ENCODE results near the gene BEAN1.
"Not testable (repeated sequence)": the region's sequence is repeated elsewhere in the genome, so short reads cannot be mapped to it uniquely, and the experiment has no call there.

BEAN1 gene

DNA sequence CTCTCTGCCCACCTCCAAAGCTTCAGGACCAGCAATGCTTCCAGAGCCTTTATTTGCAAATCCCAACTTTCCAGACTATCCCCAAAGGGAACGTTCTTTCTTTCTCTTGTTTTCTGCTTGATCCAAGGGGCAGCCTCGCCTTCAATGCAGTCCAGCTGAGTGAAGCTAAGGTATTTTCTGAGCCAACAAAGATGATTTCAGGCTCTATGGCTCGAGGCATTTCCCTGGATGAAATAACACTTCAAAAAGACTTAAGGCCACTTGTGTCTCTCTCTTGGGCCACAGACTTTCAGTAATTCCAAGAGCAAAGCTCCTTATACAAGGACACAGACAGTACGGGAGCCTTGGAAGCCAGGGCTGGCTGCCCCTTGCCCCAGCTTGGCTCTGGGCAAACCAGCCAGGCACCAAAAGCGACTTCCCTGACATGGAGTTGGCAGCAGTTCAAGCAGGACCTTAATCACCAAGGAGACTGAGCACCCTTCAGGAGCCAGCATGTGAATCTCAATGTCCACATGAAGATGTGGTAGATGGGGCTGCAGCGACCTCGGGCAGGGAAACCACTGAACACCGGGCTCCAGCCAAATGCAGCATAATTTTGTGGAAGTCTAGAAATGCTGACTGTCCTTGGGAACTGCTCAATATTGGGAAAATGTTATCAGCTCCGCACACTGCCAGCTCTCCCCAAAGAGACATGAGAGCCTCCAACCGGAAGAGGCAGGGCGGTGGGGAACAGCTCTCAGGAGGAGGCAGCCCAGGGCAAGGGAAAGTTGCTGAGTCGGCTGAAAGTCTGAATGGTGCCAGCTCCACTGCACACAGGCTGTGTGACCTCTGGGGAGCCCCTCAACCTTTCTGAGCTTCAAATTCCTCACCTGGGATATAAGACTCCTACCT is 83.9 kb downstream of the BEAN1 start:
- TF ChIP-seq, protein P1, sequence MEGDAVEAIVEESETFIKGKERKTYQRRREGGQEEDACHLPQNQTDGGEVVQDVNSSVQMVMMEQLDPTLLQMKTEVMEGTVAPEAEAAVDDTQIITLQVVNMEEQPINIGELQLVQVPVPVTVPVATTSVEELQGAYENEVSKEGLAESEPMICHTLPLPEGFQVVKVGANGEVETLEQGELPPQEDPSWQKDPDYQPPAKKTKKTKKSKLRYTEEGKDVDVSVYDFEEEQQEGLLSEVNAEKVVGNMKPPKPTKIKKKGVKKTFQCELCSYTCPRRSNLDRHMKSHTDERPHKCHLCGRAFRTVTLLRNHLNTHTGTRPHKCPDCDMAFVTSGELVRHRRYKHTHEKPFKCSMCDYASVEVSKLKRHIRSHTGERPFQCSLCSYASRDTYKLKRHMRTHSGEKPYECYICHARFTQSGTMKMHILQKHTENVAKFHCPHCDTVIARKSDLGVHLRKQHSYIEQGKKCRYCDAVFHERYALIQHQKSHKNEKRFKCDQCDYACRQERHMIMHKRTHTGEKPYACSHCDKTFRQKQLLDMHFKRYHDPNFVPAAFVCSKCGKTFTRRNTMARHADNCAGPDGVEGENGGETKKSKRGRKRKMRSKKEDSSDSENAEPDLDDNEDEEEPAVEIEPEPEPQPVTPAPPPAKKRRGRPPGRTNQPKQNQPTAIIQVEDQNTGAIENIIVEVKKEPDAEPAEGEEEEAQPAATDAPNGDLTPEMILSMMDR (IDR thresholded peaks at IDR 0.05): no peak

DNA sequence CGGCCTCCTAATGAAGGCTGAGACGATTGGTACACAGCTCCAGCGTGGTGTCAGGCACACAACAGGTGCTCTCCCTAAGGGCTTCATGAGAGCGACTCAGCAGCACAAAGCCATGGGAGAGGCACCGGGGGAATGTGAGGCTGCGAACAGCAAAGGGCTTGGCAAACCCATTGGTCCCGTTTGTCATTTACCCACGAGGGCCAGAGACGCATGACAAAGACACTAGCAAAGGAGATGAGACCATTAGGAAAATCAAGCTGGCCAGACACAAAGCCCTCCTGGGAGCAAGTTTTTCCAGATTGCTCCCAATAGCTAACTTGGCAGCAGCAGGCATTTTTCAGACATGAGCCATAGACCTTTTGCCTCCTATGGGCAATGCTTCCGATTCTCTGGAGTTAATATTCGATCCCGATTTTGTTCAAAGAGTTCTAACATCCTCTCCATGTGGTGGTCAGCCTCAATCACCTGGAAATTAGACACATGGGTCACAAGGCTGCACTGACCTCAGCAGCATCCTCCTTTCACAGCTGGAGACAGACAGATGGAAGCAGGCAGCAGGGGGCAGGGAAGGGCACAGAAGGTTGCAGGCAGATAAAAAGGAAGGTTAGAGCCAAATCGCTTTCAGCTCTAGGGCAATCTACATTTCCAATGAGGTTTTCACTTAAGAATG is 84.6 kb downstream of the BEAN1 start:
- H3K36me3 ChIP-seq (ENCODE audit: control insufficient read depth, insufficient read depth, low read length): no peaks in the 10 kb centered on the region
- H3K27ac ChIP-seq: peak overlapping the region; percentile 20
- no peak overlapping the region for H3K4me2 ChIP-seq (ENCODE audit: low read length)
- H2AFZ ChIP-seq: no peak overlapping the region
- H3K4me1 ChIP-seq: peaks cover 38% of the 10 kb centered on the region
- TF ChIP-seq, protein P1 (IDR thresholded peaks at IDR 0.05): no peak
- H3K9ac ChIP-seq: no peak overlapping the region
- H3K79me2 ChIP-seq: peaks cover 2% of the 10 kb centered on the region
- no peaks in the 10 kb centered on the region for H3K27me3 ChIP-seq (ENCODE audit: control insufficient read depth, insufficient read depth, low read length)
- H3K9me3 ChIP-seq (ENCODE audit: control insufficient read depth, low read length): no peaks in the 10 kb centered on the region
- H3K4me3 ChIP-seq (ENCODE audit: low read depth, low read length): no peak overlapping the region

More for the DNA sequence above, 83.9 kb downstream of the BEAN1 start:
- H2AFZ ChIP-seq: no peak overlapping the region
- H3K27me3 ChIP-seq (ENCODE audit: control insufficient read depth, insufficient read depth, low read length): no peaks in the 10 kb centered on the region
- H3K79me2 ChIP-seq: peaks cover 2% of the 10 kb centered on the region
- H3K36me3 ChIP-seq (ENCODE audit: control insufficient read depth, insufficient read depth, low read length): no peaks in the 10 kb centered on the region
- H3K9ac ChIP-seq: no peak overlapping the region
- H3K4me1 ChIP-seq: peaks cover 32% of the 10 kb centered on the region
- H3K27ac ChIP-seq: peak overlapping the region; percentile 6
- no peak overlapping the region for H3K4me3 ChIP-seq (ENCODE audit: low read depth, low read length)
- peak overlapping the region; percentile 5 for H3K4me2 ChIP-seq (ENCODE audit: low read length)
- no peaks in the 10 kb centered on the region for H3K9me3 ChIP-seq (ENCODE audit: control insufficient read depth, low read length)

DNA sequence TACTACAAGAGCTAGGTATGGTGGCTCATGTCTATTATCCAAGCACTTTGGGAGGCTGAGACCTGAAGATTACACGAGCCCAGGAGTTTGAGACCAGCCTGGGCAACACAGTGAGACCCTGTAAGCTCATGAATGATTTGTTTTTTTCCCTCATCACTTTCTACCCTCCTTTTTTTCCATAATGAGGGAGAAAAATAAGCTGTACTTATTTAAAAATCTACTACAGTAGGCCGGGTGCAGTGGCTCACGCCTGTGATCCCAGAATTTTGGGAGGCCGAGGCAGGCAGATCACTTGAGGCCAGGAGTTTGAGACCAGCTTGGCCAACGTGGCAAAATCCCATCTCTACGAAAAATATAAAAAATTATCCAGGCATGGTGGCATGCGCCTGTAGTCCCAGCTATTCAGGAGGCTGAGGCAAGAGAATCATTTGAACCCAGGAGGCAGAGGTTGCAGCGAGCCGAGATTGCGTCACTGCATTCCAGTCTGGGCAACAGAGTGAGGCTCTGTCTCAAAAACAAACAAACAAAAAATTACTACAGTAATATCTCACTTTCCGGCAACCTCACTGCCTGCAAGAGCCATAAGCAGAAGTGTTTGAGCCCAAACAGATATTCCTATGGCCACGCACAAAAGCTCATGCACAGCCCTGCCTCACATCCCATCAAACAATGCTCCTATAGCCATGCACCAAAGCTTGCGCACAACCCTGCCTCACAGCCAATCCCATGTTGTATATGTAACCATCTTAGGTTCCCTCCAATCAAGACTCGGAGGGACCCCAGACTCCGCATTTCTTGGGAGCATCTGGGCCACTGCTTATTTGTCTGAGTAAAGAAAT is 85.4 kb downstream of the BEAN1 start:
- H3K36me3 ChIP-seq (ENCODE audit: control insufficient read depth, insufficient read depth, low read length): no peaks in the 10 kb centered on the region
- H3K4me3 ChIP-seq (ENCODE audit: low read depth, low read length): no peak overlapping the region
- H3K4me1 ChIP-seq: peaks cover 43% of the 10 kb centered on the region
- no peaks in the 10 kb centered on the region for H3K9me3 ChIP-seq (ENCODE audit: control insufficient read depth, low read length)
- peaks cover 2% of the 10 kb centered on the region for H3K79me2 ChIP-seq
- TF ChIP-seq, protein P1 (IDR thresholded peaks at IDR 0.05): no peak
- H2AFZ ChIP-seq: no peak overlapping the region
- no peaks in the 10 kb centered on the region for H3K27me3 ChIP-seq (ENCODE audit: control insufficient read depth, insufficient read depth, low read length)
- no peak overlapping the region for H3K9ac ChIP-seq
- H3K27ac ChIP-seq: peak overlapping the region; percentile 62
- H3K4me2 ChIP-seq (ENCODE audit: low read length): no peak overlapping the region

DNA sequence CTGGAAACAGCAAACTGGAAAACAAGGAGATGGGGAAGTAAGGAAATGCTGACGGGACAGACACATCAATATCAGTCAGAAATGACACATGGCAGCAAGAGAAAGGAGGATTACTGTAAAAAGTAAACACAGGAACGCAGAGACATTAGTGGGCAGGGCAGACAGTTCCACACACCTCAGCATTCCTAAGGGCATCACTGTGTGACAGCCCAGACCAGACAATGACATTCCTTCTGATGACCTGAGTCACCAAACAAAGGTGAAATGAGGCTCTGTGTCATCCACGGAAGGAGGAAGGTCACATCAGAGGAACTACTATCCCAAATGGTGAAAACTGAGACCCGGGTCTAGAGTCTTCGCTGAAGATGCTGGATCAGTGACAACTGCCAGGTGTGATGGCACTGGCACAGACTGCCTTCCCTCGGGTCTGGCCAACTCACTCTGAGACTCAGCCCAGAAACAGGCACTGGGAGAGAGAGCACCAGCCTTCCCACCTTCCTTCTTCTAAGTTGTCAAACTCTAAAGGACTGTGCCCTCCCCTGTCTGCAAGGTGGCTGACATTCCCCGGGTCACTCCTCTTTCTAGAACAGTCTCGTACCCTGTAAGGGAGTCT is 86.1 kb downstream of the BEAN1 start:
- Histone ChIP-seq H3K9ac (no peak overlapping the region), H3K27me3 (ENCODE audit: control insufficient read depth, insufficient read depth, low read length) (no peaks in the 10 kb centered on the region), H3K4me2 (ENCODE audit: low read length) (no peak overlapping the region), H2AFZ (peak overlapping the region; percentile 5), H3K27ac (peak overlapping the region; percentile 62), H3K79me2 (peaks cover 2% of the 10 kb centered on the region), H3K9me3 (ENCODE audit: control insufficient read depth, low read length) (no peaks in the 10 kb centered on the region), H3K36me3 (ENCODE audit: control insufficient read depth, insufficient read depth, low read length) (no peaks in the 10 kb centered on the region), H3K4me3 (ENCODE audit: low read depth, low read length) (no peak overlapping the region), H3K4me1 (peaks cover 48% of the 10 kb centered on the region)
- TF ChIP-seq, protein P1 (IDR thresholded peaks at IDR 0.05): no peak

DNA sequence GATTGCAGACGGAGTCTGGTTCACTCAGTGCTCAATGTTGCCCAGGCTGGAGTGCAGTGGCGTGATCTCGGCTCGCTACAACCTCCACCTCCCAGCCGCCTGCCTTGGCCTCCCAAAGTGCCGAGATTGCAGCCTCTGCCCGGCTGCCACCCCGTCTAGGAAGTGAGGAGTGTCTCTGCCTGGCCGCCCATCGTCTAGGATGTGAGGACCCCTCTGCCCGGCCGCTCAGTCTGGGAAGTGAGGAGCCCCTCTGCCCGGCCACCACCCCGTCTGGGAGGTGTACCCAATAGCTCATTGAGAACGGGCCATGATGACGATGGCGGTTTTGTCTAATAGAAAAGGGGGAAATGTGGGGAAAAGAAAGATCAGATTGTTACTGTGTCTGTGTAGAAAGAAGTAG is 87.3 kb downstream of the BEAN1 start:
- H3K9me3 ChIP-seq (ENCODE audit: control insufficient read depth, low read length); H3K4me2 ChIP-seq (ENCODE audit: low read length); H3K36me3 ChIP-seq (ENCODE audit: control insufficient read depth, insufficient read depth, low read length); H3K9ac ChIP-seq; H3K27me3 ChIP-seq (ENCODE audit: control insufficient read depth, insufficient read depth, low read length); H3K4me3 ChIP-seq (ENCODE audit: low read depth, low read length); H3K79me2 ChIP-seq; H2AFZ ChIP-seq; H3K27ac ChIP-seq: not testable (repeated sequence)
- peaks cover 42% of the 10 kb centered on the region for H3K4me1 ChIP-seq

DNA sequence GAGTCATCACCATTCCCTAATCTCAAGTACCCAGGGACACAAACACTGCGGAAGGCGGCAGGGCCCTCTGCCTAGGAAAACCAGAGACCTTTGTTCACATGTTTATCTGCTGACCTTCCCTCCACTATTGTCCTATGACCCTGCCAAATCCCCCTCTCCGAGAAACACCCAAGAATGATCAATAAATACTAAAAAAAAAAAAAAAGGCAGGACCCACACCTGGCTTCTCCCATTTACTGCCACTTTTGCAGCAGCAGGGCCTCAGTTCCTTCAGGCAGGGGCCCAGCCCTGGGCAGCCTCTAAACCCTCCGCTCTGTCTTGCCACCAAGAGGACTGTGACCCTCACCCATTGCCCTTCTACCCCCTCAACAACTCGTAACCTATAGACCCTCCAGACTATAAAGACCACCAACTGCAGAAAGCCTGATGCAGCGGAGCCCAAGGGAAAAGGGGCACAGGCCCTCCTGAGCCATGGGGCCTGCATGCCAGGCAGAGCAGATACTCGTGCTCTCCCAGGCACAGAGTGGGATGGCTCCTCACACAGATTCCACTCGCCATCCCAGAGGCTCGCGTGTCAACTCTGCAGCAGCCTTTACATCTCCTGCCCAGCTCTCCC is 88.0 kb downstream of the BEAN1 start:
- H2AFZ ChIP-seq; H3K4me3 ChIP-seq (ENCODE audit: low read depth, low read length); H3K79me2 ChIP-seq; H3K9me3 ChIP-seq (ENCODE audit: control insufficient read depth, low read length); H3K4me2 ChIP-seq (ENCODE audit: low read length); H3K9ac ChIP-seq; H3K27me3 ChIP-seq (ENCODE audit: control insufficient read depth, insufficient read depth, low read length); H3K36me3 ChIP-seq (ENCODE audit: control insufficient read depth, insufficient read depth, low read length): not testable (repeated sequence)
- Histone ChIP-seq H3K4me1 (peaks cover 42% of the 10 kb centered on the region), H3K27ac (peak overlapping the region; percentile 97)
